Mesothelial cell of epicardium (in vitro differentiated cells): ENCODE measurements around the gene CXCR2. TPM values are rescaled to one million over a fixed set of nuclear protein-coding genes. Genes with fewer than 3 reads are reported as not detected.
A peak's percentile ranks its signal among the peaks of the same experiment; 100 is the strongest.
"Not testable (repeated sequence)": the region's sequence is repeated elsewhere in the genome, so short reads cannot be mapped to it uniquely, and the experiment has no call there.

Experiments
- DNase-seq, 2 experiments: peaks; one replicate each; pipeline ENCODE4 v3.0.0; 2021; ENCODE audit warnings: low spot score in 2 of 2; ENCODE audit not compliant: unreplicated experiment in 2 of 2
- H3K27ac Mint-ChIP-seq: 2 replicates; pipeline ENCODE4 v1.8.0; 2021; ENCODE audit warnings: mixed read lengths
- H3K27me3 Mint-ChIP-seq: 2 replicates; pipeline ENCODE4 v1.8.0; 2021; ENCODE audit warnings: low read depth, mixed read lengths
- H3K36me3 Mint-ChIP-seq: 2 replicates; pipeline ENCODE4 v1.8.0; 2021; ENCODE audit warnings: mixed read lengths
- H3K4me1 Mint-ChIP-seq: 2 replicates; pipeline ENCODE4 v1.8.0; 2021; ENCODE audit warnings: mixed read lengths
- H3K4me3 Mint-ChIP-seq: 2 replicates; pipeline ENCODE4 v1.8.0; 2021; ENCODE audit warnings: mild to moderate bottlenecking, moderate library complexity, mixed read lengths
- H3K9me3 Mint-ChIP-seq: 2 replicates; pipeline ENCODE4 v1.8.0; 2021; ENCODE audit warnings: mixed read lengths
- total RNA-seq: library from RNA; stranded (reverse); gene quantifications from 3 replicates; pipeline ENCODE4 v1.2.1, GENCODE V29; 2021
- TF ChIP-seq, protein P1 (sequence below): fragments of 200-600 bp; sonication (generic); IDR thresholded peaks from one replicate; pipeline ENCODE4 v1.5.0; 2021; ENCODE audit warnings: antibody characterized with exemption; ENCODE audit not compliant: unreplicated experiment

Gene CXCR2
- total RNA-seq, 1 donor from 2014 or later, result 0.83 TPM

DNA sequence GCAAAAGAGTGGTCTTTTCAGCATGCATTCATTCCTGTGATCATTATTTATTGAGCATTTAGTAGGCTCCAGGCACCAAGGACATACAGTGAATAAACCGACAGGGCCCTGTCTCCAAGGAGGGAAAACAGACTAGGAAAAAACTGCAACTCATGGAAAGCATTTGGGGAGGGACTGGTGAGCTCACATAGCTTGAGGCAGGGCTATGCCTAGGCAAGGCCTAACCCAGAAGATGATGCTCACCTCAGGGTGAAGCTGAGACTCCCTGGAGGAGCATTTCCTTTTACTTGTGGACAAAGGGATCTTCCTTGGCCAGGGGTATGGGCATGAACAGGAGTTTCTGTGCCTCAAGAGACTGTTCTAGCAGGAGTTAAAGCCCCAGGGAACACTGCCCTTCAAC, 37.0 kb downstream of the CXCR2 start:
- H3K4me3 Mint-ChIP-seq, result no peak overlapping the region
- TF ChIP-seq, protein P1, sequence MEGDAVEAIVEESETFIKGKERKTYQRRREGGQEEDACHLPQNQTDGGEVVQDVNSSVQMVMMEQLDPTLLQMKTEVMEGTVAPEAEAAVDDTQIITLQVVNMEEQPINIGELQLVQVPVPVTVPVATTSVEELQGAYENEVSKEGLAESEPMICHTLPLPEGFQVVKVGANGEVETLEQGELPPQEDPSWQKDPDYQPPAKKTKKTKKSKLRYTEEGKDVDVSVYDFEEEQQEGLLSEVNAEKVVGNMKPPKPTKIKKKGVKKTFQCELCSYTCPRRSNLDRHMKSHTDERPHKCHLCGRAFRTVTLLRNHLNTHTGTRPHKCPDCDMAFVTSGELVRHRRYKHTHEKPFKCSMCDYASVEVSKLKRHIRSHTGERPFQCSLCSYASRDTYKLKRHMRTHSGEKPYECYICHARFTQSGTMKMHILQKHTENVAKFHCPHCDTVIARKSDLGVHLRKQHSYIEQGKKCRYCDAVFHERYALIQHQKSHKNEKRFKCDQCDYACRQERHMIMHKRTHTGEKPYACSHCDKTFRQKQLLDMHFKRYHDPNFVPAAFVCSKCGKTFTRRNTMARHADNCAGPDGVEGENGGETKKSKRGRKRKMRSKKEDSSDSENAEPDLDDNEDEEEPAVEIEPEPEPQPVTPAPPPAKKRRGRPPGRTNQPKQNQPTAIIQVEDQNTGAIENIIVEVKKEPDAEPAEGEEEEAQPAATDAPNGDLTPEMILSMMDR, result no peak
- H3K36me3 Mint-ChIP-seq, result no peaks in the 10 kb centered on the region
- no peak for DNase-seq
- H3K9me3 Mint-ChIP-seq, result no peaks in the 10 kb centered on the region
- H3K27ac Mint-ChIP-seq, result no peak overlapping the region
- no peaks in the 10 kb centered on the region for H3K4me1 Mint-ChIP-seq
- peaks cover 60% of the 10 kb centered on the region for H3K27me3 Mint-ChIP-seq

DNA sequence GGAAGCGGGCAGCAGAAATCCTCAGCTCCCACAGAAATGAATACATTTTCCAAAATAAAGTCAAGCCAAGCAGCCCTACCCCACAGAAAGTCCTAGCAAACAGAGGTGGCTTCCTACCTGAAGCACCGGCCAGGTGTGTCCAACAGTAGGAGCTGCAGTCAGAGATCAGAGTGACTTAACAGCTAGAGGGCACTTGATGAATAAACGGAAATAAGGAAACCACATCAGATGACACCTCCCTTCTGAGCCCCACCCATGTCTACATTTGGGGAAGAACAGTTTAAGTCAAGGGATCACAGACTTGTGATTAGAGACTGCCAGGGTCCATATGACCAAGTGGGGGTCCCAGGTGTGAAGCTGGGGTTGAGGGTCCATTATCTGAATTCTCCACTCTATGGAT, 41.0 kb downstream of the CXCR2 start, which contains the start of gene CXCR1:
Gene CXCR1, minus strand, starts transcription at position 172 of the 400 bp plus-strand sequence. CDS start 1,751 bp downstream, outside the sequence.
- Mint-ChIP-seq H3K27ac (no peak within 1 kb of the TSS), H3K27me3 (peaks cover 57% of the 10 kb centered on the region), H3K4me1 (no peaks in the 10 kb centered on the region), H3K4me3 (no peak within 1 kb of the TSS), H3K36me3 (no peaks in the 10 kb centered on the region), H3K9me3 (no peaks in the 10 kb centered on the region)
- TF ChIP-seq, protein P1, result no peak
- no peak for DNase-seq

DNA sequence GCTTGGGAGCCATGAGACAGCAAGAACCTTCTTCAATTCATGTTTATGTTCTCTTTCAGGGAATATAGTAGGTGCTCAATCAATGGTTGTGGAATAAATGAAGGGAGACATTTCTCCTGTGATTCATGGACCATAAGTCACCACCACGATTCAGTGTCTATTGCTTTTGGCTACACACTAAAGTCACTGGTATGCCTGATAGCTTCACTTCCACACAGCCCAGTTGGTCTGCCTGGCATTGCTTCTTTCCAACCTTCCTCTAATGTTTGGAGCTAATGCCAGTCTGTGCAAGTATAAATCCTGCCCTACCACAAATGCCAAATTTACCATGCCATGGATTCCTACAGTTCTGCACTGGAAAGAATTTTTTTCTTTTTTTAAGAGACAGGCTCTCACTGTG, 42.2 kb downstream of the CXCR2 start:
- Mint-ChIP-seq H3K36me3 (no peaks in the 10 kb centered on the region), H3K27ac (no peak overlapping the region), H3K4me1 (no peaks in the 10 kb centered on the region), H3K9me3 (no peaks in the 10 kb centered on the region), H3K4me3 (no peak overlapping the region), H3K27me3 (peaks cover 51% of the 10 kb centered on the region)
- DNase-seq, result no peak
- TF ChIP-seq, protein P1, result no peak

DNA sequence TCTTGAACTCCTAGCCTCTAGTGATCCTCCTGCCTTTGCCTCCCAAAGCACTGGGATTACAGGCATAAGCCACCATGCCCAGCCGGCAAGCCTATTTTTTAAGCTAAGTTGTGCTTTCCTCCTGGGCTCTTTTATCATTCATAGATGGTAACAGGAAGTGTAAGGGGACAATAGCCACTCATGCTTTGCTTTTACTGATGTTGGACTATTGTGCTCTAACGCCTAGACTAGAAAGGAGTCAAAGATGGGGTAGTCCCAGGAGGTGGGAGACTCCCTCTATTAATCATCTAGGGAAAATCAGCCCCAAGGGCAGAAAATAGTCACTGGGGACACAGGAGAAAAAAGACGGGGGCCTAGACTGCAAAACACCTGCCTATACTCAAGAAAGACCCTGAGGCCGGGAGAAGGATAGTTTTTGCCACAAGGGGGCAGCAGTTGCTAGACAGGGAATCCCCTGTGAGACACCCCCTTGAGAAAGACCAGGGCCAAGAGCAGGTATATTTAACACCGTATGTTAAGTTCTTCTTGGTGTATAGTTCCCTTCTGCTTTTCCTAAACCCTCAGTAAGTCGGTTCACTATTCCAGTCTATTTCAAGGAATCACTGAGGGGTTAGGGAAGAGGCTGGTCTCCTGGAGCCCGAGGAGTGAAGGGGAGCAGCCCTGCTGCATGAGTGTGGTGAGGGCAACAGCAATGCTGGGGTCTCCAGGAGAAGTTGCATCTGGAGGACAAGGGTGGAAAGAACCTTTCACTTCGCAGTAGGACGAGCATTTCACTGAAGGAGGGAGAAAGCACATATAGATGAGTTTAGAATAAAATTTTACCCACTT, 43.0 kb downstream of the CXCR2 start:
- Mint-ChIP-seq H3K36me3 (no peaks in the 10 kb centered on the region), H3K4me3 (no peak overlapping the region), H3K9me3 (no peaks in the 10 kb centered on the region), H3K27ac (no peak overlapping the region), H3K27me3 (peaks cover 43% of the 10 kb centered on the region), H3K4me1 (no peaks in the 10 kb centered on the region)
- TF ChIP-seq, protein P1, result peak; percentile 55
- DNase-seq, result peak; percentile 37 to 64

DNA sequence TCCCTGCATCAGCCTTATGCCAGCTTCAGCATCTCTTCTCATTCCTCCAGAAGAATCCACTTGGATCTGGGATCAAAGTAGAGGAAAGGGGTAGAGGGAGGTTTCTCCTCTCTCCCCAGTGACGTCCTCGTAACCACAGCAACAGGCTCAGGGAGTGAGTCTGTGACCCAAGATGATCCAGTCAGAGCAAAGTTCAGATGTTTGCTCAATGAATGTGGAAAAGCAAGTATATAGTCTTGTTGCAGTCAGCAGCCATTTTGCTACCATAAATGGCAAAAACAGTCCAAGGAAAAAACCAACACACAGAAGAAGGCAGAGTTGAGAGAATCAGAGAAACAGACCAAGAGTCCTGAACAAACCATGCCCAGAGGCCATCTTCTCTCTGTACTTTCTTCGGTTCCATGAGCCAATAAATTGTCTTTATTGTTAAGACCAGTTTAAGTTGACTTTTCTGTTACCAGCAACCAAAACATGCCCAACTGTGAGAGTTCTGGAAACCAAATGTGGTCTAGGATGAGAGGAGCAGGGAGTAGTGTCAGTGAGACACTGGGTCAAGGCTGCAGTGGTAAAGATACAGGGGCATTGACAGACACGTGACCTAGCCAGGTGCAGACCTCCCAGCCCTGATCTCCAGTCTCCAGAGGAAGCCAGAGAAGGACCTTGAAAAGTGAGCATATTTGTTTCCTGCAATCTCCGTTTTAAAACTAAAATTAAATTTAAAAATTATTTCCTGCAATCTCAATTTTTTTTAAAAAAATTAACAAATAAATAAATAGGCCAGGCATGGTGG, 44.1 kb downstream of the CXCR2 start:
- Mint-ChIP-seq H3K4me3 (no peak overlapping the region), H3K36me3 (no peaks in the 10 kb centered on the region), H3K27ac (no peak overlapping the region), H3K9me3 (no peaks in the 10 kb centered on the region), H3K4me1 (no peaks in the 10 kb centered on the region), H3K27me3 (peaks cover 32% of the 10 kb centered on the region)
- no peak for DNase-seq
- TF ChIP-seq, protein P1, result no peak

DNA sequence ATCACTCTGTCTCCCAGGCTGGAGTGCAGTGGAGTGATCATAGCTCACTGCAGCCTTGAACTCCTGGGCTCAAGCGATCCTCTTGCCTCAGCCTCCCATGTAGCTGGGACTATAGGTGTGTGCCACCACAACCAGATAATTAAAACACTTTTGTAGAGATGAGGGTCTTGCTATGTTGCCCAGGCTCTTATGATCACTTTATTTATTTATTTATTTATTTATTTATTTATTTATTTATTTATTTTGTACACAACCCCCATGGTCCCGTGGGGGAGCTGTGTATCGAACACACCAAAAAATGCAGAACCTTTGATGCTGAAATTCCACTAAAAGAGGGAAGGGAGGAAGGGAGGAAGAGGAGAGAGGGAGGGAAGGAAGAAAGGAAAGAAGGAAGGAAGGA, 45.9 kb downstream of the CXCR2 start:
- H3K4me3 Mint-ChIP-seq, H3K27ac Mint-ChIP-seq, DNase-seq, H3K36me3 Mint-ChIP-seq, H3K4me1 Mint-ChIP-seq, H3K9me3 Mint-ChIP-seq: not testable (repeated sequence)
- peaks cover 18% of the 10 kb centered on the region for H3K27me3 Mint-ChIP-seq
